ENCODE results near the gene FGF4. TPM values are rescaled to one million over a fixed set of nuclear protein-coding genes. Genes with fewer than 3 reads are reported as not detected.

The FGF4 gene
- total RNA-seq, 2 donors from 2014 or later: 0.28 TPM; not detected in 1

DNA sequence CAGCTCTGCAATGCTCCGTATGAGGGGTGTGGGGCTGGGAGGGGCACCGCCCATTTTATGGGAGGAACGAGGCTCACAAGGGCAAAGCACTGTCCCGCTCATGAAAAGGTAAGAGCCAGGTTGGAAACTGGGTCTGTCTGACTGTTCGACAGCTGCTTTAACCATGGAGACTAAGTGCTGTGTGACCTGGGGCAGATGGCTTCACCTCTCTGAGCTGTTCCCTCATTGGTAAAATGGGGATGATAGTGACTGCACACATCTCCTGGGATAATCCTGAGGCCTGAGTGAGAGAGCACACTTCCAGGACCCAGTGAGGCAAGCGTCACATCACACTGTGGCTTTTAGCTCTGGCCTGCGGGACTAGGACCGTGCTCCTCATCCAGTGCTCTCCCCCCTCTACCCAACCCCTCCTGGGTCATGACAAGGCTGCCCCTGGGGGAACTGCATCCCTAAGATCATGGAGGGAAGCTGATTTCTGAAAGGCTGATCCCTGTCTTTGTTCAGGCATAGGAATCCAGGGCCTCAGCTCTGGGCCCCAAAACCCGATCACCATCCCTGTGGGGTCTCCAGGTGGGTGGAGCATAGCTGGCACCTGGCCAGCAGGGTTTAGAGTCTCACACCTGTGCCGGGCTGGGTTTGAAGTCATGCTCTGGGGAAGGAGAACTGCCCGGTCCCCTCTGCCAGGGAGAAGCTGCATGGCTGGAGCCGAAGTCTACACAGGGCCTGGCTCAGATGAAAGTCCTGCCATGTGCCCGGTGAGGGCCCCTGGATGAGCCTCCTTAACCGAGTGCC, 22.8 kb upstream of the FGF4 start:
- H3K4me3 ChIP-seq: no peak overlapping the region
- no peaks in the 10 kb centered on the region for H3K36me3 ChIP-seq
- intact Hi-C loops (cut with DNase I): no loop called here
- 73% methylated on average over 12 of the region's 14 CpGs for WGBS
- no peak for DNase-seq (ENCODE audit: low spot score)
- H3K4me1 ChIP-seq (replicated peaks): no peaks in the 10 kb centered on the region
- TF ChIP-seq, protein P1, sequence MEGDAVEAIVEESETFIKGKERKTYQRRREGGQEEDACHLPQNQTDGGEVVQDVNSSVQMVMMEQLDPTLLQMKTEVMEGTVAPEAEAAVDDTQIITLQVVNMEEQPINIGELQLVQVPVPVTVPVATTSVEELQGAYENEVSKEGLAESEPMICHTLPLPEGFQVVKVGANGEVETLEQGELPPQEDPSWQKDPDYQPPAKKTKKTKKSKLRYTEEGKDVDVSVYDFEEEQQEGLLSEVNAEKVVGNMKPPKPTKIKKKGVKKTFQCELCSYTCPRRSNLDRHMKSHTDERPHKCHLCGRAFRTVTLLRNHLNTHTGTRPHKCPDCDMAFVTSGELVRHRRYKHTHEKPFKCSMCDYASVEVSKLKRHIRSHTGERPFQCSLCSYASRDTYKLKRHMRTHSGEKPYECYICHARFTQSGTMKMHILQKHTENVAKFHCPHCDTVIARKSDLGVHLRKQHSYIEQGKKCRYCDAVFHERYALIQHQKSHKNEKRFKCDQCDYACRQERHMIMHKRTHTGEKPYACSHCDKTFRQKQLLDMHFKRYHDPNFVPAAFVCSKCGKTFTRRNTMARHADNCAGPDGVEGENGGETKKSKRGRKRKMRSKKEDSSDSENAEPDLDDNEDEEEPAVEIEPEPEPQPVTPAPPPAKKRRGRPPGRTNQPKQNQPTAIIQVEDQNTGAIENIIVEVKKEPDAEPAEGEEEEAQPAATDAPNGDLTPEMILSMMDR (IDR thresholded peaks at IDR 0.05): no peak
- TF ChIP-seq POLR2A (IDR thresholded peaks at IDR 0.05) (no peak), POLR2AphosphoS5 (IDR thresholded peaks at IDR 0.05) (no peak)
- H3K9me3 ChIP-seq: no peaks in the 10 kb centered on the region
- H3K27ac ChIP-seq: no peak overlapping the region
- H3K27me3 ChIP-seq (replicated peaks; ENCODE audit: insufficient read depth): no peaks in the 10 kb centered on the region

DNA sequence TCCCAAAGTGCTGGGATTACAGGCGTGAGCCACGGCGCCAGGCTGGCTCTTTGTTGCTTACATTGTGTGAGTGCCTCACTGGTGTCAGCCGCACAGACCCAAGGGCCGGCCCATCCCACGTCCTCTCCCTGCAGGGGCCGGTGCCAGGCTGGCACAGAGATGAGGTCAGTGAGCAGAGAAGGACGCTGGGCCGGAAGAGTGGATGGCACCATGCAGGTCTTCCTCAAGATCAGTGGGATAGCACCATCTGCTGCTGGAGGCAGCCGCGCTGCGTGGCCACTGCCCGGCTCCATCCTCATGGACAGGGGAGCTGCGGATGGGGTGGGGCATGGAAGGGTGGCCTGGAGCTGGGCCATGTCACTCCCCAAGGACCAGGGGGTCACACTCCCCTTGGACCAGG, 22.0 kb upstream of the FGF4 start:
- intact Hi-C loops (cut with DNase I): no loop called here
- DNase-seq (ENCODE audit: low spot score): no peak
- H3K4me3 ChIP-seq: no peak overlapping the region
- H3K9me3 ChIP-seq: no peaks in the 10 kb centered on the region
- H3K4me1 ChIP-seq (replicated peaks): no peaks in the 10 kb centered on the region
- H3K27ac ChIP-seq: no peak overlapping the region
- H3K36me3 ChIP-seq: no peaks in the 10 kb centered on the region
- WGBS: 75% methylated on average over 12 of the region's 14 CpGs
- TF ChIP-seq POLR2A (IDR thresholded peaks at IDR 0.05) (no peak), POLR2AphosphoS5 (IDR thresholded peaks at IDR 0.05) (no peak)
- TF ChIP-seq, protein P1 (IDR thresholded peaks at IDR 0.05): no peak
- H3K27me3 ChIP-seq (replicated peaks; ENCODE audit: insufficient read depth): no peaks in the 10 kb centered on the region

DNA sequence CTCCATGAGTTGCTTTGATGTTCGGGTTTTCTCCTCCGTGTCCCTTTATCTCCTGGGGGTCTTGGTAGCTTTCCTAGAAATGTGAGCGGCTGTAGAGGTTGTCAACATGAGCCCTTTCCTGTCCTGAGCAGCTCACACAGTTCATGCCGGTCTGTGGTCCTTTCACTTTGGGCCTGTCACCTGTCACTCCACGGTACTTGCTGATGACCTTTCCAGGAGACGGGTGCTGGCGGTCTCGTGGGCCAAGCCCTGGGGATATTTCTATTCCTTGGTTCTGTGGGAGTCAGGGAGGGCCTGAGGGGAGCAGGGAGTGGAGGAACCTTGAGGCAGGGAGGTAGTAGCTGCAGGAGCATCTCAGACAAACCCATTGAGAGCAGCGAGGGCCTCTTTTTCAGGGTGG, 20.9 kb upstream of the FGF4 start:
- Histone ChIP-seq H3K4me1 (replicated peaks) (no peaks in the 10 kb centered on the region), H3K36me3 (no peaks in the 10 kb centered on the region), H3K27ac (no peak overlapping the region), H3K9me3 (no peaks in the 10 kb centered on the region), H3K4me3 (no peak overlapping the region), H3K27me3 (replicated peaks; ENCODE audit: insufficient read depth) (no peaks in the 10 kb centered on the region)
- TF ChIP-seq POLR2A (IDR thresholded peaks at IDR 0.05): no peak
- TF ChIP-seq, protein P1 (IDR thresholded peaks at IDR 0.05): no peak
- TF ChIP-seq POLR2AphosphoS5 (IDR thresholded peaks at IDR 0.05): no peak
- 87% methylated on average over 9 of the region's 9 CpGs for WGBS
- no peak for DNase-seq (ENCODE audit: low spot score)
- intact Hi-C loops (cut with DNase I): no loop called here

DNA sequence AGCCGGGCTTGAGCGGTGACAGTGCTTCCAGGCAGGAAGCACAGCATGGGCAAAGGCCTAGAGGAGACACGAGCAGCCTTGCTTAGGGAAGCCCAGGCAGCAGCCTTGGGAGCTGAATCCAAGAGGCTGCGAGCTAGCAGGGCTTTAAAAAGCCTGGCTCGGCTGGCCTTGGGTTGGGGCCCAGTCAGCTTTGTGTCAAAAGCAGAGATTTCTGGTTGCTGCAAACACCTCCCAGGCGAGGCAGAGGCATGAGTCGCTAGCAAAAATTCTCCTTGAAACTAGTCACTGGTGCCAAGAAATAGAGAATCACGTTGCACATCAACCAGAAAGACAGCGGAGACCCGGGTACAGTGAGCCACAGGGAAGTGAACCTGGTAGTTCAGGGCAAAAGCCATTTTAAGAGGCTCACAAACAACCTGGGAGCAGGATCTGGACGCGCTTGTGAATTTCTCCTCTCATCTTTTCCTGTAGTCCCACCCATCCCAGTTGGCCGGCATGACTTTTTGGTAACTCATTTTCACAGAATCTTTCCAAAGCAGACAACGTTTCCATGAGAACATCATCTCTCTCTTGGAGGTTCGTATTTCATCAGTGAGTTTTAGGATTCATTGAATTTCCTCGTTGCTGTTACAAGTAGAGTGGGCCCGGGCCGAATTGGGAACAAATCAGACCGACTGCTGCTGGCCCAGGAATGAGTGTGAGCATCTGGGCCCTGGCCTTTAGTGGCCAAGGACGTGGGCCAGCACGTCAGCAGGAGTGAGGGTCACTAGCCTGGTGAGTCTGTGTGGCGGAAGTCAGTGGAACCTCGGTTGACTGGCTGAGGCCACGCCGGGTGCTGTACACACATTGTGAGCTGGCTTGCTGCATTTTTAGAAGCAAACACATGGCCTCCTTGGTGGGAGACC, 16.4 kb upstream of the FGF4 start:
- Histone ChIP-seq H3K27ac (no peak overlapping the region), H3K27me3 (replicated peaks; ENCODE audit: insufficient read depth) (no peaks in the 10 kb centered on the region), H3K36me3 (no peaks in the 10 kb centered on the region), H3K4me1 (replicated peaks) (no peaks in the 10 kb centered on the region), H3K9me3 (no peaks in the 10 kb centered on the region), H3K4me3 (no peak overlapping the region)
- 59% methylated on average over 25 of the region's 25 CpGs for WGBS
- intact Hi-C loops (cut with DNase I): no loop called here
- TF ChIP-seq, protein P1 (IDR thresholded peaks at IDR 0.05): no peak
- TF ChIP-seq POLR2AphosphoS5 (IDR thresholded peaks at IDR 0.05) (no peak), POLR2A (IDR thresholded peaks at IDR 0.05) (no peak)
- no peak for DNase-seq (ENCODE audit: low spot score)
